ENCODE results near the gene CFAP77.
"Not testable (repeated sequence)": the region's sequence is repeated elsewhere in the genome, so short reads cannot be mapped to it uniquely, and the experiment has no call there.

The CFAP77 gene

GRCh38 chr9:132547052-132547431 lies 137.0 kb downstream of the CFAP77 start:
- DNase-seq (ENCODE audit: low read depth in 2 of 2), result no peak

- no peak for DNase-seq (ENCODE audit: low read depth in 2 of 2)
Measured at GRCh38 chr9:132547436-132547835, 137.4 kb downstream of the CFAP77 start.

GRCh38 chr9:132547976-132548730 lies 138.1 kb downstream of the CFAP77 start:
- DNase-seq (ENCODE audit: low read depth in 2 of 2), result no peak

GRCh38 chr9:132548751-132549640 lies 139.0 kb downstream of the CFAP77 start:
- DNase-seq (ENCODE audit: low read depth in 2 of 2), result no peak

- DNase-seq (ENCODE audit: low read depth in 2 of 2), result no peak
Measured at GRCh38 chr9:132551556-132551955, 141.5 kb downstream of the CFAP77 start.

GRCh38 chr9:132552041-132552440 lies 142.0 kb downstream of the CFAP77 start:
- no peak for DNase-seq (ENCODE audit: low read depth in 2 of 2)

- no peak for DNase-seq (ENCODE audit: low read depth in 2 of 2)
Measured at GRCh38 chr9:132554755-132555154, 144.7 kb downstream of the CFAP77 start.

- DNase-seq (ENCODE audit: low read depth in 2 of 2), result no peak
Measured at GRCh38 chr9:132555528-132555927, 145.5 kb downstream of the CFAP77 start.

- no peak for DNase-seq (ENCODE audit: low read depth in 2 of 2)
Measured at GRCh38 chr9:132556235-132556634, 146.2 kb downstream of the CFAP77 start.

- no peak for DNase-seq (ENCODE audit: low read depth in 2 of 2)
Measured at GRCh38 chr9:132556714-132557113, 146.7 kb downstream of the CFAP77 start.

GRCh38 chr9:132557159-132557558 lies 147.1 kb downstream of the CFAP77 start:
- no peak for DNase-seq (ENCODE audit: low read depth in 2 of 2)

GRCh38 chr9:132559711-132560110 lies 149.7 kb downstream of the CFAP77 start:
- no peak for DNase-seq (ENCODE audit: low read depth in 2 of 2)

- no peak for DNase-seq (ENCODE audit: low read depth in 2 of 2)
Measured at GRCh38 chr9:132560616-132561202, 150.7 kb downstream of the CFAP77 start.

GRCh38 chr9:132562306-132562573 lies 152.2 kb downstream of the CFAP77 start:
- DNase-seq (ENCODE audit: low read depth in 2 of 2), result no peak

GRCh38 chr9:132564526-132564925 lies 154.5 kb downstream of the CFAP77 start:
- DNase-seq (ENCODE audit: low read depth in 2 of 2), result no peak

- DNase-seq (ENCODE audit: low read depth in 2 of 2), result not testable (repeated sequence)
Measured at GRCh38 chr9:132568787-132569186, 158.8 kb downstream of the CFAP77 start.

- DNase-seq (ENCODE audit: low read depth in 2 of 2), result no peak
Measured at GRCh38 chr9:132571806-132572600, 162.0 kb downstream of the CFAP77 start.

- DNase-seq (ENCODE audit: low read depth in 2 of 2), result no peak
Measured at GRCh38 chr9:132572921-132573320, 162.9 kb downstream of the CFAP77 start.

GRCh38 chr9:132575005-132575609 lies 165.1 kb downstream of the CFAP77 start:
- DNase-seq (ENCODE audit: low read depth in 2 of 2), result peak; percentile 25 to 31

- no peak for DNase-seq (ENCODE audit: low read depth in 2 of 2)
Measured at GRCh38 chr9:132575811-132576210, 165.8 kb downstream of the CFAP77 start.

GRCh38 chr9:132577119-132577518 lies 167.1 kb downstream of the CFAP77 start:
- no peak for DNase-seq (ENCODE audit: low read depth in 2 of 2)

Data from fibroblast of skin of left biceps (primary cell).